ENCODE data around the gene PRSS23. TPM values are rescaled to one million over a fixed set of nuclear protein-coding genes. Genes with fewer than 3 reads are reported as not detected.
"Not testable (repeated sequence)": the region's sequence is repeated elsewhere in the genome, so short reads cannot be mapped to it uniquely, and the experiment has no call there.

PRSS23 gene
- 27.8 TPM for total RNA-seq

GRCh38 chr11:86800076-86800959 is at the start of gene PRSS23:
PRSS23 (plus strand) TSS chr11:86800542; CDS start chr11:86807644, 7,102 bp downstream.
- DNase-seq (ENCODE audit: low spot score): no peak

GRCh38 chr11:86753459-86753858 is 46.9 kb upstream of the PRSS23 start:
- no peak for DNase-seq (ENCODE audit: low spot score)

- no peak for DNase-seq (ENCODE audit: low spot score)
Measured at GRCh38 chr11:86755146-86755545, 45.2 kb upstream of the PRSS23 start.

GRCh38 chr11:86758171-86758570 is 42.2 kb upstream of the PRSS23 start:
- no peak for DNase-seq (ENCODE audit: low spot score)

- DNase-seq (ENCODE audit: low spot score): no peak
Measured at GRCh38 chr11:86760577-86760976, 39.8 kb upstream of the PRSS23 start.

GRCh38 chr11:86761978-86762377 is 38.4 kb upstream of the PRSS23 start:
- no peak for DNase-seq (ENCODE audit: low spot score)

- DNase-seq (ENCODE audit: low spot score): no peak
Measured at GRCh38 chr11:86765203-86765602, 35.1 kb upstream of the PRSS23 start.

GRCh38 chr11:86765878-86766277 is 34.5 kb upstream of the PRSS23 start:
- no peak for DNase-seq (ENCODE audit: low spot score)

- DNase-seq (ENCODE audit: low spot score): no peak
Measured at GRCh38 chr11:86769219-86769618, 31.1 kb upstream of the PRSS23 start.

GRCh38 chr11:86770473-86771027 is 29.8 kb upstream of the PRSS23 start:
- DNase-seq (ENCODE audit: low spot score): not testable (repeated sequence)

- no peak for DNase-seq (ENCODE audit: low spot score)
Measured at GRCh38 chr11:86772999-86773398, 27.3 kb upstream of the PRSS23 start.

GRCh38 chr11:86773513-86774252 is 26.7 kb upstream of the PRSS23 start:
- no peak for DNase-seq (ENCODE audit: low spot score)

- DNase-seq (ENCODE audit: low spot score): no peak
Measured at GRCh38 chr11:86774417-86774816, 25.9 kb upstream of the PRSS23 start.

GRCh38 chr11:86775361-86775760 is 25.0 kb upstream of the PRSS23 start:
- DNase-seq (ENCODE audit: low spot score): no peak

- no peak for DNase-seq (ENCODE audit: low spot score)
Measured at GRCh38 chr11:86781546-86781945, 18.8 kb upstream of the PRSS23 start.

- DNase-seq (ENCODE audit: low spot score): no peak
Measured at GRCh38 chr11:86782742-86783141, 17.6 kb upstream of the PRSS23 start.

- DNase-seq (ENCODE audit: low spot score): no peak
Measured at GRCh38 chr11:86783661-86784060, 16.7 kb upstream of the PRSS23 start.

- DNase-seq (ENCODE audit: low spot score): no peak
Measured at GRCh38 chr11:86784241-86784681, 16.1 kb upstream of the PRSS23 start.

- DNase-seq (ENCODE audit: low spot score): no peak
Measured at GRCh38 chr11:86785576-86785975, 14.8 kb upstream of the PRSS23 start.

GRCh38 chr11:86787018-86787536 is 13.3 kb upstream of the PRSS23 start:
- DNase-seq (ENCODE audit: low spot score): no peak

GRCh38 chr11:86787656-86788055 is 12.7 kb upstream of the PRSS23 start:
- no peak for DNase-seq (ENCODE audit: low spot score)

- DNase-seq (ENCODE audit: low spot score): no peak
Measured at GRCh38 chr11:86790195-86790725, 10.1 kb upstream of the PRSS23 start.

All from ureter (tissue), 1 donor.